GM19372 (cell line): ENCODE measurements around the gene FAM168A.

Experiments
- ATAC-seq: cut with Tn5 transposase; IDR thresholded peaks from one replicate; pipeline ENCODE4 v1.9.1; 2021; ENCODE audit warnings: mild to moderate bottlenecking, low read depth, moderate library complexity; ENCODE audit not compliant: unreplicated experiment

The FAM168A gene

DNA sequence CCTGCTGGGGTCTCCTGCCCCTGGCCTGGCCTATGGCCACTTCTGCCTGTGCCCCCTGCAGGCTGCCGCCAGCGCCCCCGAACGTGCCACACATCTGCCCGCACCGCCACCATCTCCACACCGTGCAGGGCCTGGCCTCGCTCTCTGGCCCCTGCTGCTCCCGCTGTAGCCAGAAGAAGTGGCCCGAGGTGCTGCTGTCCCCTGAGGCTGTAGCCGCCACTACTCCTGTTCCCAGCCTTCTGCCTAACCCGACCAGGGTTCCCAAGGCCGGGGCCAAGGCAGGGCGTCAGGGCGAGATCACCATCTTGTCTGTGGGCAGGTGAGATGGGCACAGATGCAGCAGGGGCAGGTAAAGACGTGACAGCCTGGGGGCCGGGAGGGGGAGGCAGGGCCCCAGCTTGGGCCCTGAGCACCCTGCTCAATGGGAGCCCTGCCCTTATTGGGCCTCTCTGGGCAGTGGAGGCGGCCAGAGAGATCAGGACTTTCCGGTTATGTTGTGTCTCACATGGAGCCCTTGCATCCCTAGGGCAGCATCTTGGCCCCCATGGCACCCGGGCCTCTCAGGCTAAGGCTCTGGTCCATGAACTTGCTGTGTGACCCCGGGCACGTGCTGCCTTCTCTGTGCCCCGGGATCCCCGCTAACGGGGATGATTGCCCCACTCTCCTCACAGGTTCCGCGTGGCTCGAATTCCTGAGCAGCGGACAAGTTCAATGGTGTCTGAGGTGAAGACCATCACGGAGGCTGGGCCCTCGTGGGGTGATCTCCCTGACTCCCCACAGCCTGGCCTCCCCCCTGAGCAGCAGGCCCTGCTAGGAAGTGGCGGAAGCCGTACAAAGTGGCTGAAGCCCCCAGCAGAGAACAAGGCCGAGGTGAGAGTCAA is 203.3 kb downstream of the FAM168A start:
- no peak for ATAC-seq

DNA sequence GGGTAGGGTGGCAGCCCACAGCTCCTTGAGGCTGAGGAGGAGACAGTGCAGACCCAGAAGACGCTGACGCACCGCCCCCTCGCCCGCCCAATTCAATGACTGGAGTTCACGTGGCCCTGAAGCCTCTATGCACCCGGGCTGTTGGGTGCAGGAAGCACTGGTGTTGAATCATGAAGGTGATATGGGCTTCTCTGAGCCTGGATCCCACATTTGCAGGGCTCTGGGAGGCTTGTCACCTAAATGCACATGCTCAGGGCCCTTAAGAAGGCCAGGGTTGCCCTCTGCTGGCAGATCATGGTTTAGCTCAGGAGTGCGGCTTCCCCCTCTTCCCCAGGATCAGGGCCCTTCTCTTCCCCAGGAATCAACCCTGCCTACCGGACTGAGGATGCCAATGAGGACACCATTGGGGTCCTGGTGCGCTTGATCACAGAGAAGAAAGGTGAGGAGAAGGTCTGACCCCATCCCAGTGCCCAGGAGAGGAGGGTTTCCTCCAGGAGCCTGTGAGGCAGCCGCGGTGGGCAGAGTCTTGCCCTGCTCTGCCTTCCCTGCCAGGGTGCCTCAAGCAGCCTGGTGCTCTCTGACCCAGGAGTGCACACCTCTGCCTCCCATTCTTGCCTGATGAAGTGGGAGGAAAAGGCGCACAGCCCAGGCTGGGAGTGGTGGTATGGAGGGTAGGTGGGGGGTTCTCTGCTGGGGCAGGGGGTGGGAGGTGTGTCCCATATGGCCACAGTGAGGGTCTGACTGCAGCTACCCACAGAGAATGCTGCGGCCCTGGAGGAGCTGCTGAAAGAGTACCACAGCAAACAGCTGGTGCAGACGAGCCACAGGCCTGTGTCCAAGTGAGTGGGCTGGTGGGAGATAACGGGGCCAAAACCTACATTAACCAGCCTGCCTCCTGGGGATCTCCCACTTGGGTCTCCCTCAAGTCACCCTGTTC is 204.2 kb downstream of the FAM168A start:
- no peak for ATAC-seq

DNA sequence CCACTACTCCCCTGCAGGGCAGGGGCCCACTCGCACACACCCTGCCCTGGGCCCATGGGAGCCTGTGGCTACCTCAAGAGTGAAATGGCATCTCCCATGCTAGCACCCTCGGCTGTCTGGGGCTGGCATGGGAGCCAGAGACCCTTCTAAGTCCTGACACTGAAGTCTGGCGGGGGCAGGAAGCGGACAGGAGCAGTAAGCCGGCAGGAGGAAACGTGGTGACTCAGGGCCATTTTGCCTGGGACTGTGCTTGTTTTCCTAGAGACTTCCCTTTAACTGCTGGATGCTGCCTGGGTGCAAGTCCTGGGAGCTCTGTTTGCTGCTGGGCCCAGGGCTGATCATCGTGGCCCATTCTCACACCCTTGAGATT is 204.9 kb downstream of the FAM168A start:
- ATAC-seq, result no peak

DNA sequence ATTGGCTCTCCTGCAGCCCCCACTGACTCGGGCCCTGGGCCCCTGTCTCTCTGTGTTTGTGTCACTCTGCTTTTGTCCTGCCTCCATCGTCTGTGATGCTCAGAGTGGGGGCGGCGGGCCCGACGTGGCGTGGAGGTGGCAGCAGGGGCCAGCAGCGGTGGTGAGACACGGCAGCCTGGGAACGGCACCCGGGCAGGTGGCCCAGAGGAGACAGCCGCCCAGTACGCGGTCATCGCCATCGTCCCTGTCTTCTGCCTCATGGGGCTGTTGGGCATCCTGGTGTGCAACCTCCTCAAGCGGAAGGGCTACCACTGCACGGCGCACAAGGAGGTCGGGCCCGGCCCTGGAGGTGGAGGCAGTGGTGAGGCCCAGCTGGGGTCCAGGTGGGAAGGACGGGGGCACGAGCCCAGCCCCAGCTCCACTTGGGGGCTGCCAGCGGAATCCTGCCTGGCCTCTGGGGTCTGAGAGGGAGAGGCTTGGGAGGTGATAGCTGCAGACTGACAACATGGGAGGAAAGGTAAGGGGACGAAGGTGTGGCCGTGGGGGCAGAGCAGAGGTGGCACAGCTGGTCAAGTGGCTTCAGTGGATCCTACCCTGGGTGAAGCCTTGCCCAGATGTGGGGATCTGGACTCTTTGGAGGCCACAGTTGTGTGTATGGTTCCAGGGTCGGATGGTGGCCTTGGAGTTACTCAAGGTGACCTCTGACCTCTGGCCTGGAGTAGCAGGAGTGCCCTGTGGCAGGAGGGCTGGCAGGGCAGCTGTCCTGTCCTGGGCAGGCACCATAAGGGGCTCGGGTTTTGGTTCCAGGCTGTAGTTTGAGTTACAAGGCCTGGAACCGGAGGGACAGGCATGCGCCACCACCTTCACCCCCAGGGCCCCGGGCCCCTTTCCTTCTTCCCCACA is 205.6 kb downstream of the FAM168A start:
- no peak for ATAC-seq

DNA sequence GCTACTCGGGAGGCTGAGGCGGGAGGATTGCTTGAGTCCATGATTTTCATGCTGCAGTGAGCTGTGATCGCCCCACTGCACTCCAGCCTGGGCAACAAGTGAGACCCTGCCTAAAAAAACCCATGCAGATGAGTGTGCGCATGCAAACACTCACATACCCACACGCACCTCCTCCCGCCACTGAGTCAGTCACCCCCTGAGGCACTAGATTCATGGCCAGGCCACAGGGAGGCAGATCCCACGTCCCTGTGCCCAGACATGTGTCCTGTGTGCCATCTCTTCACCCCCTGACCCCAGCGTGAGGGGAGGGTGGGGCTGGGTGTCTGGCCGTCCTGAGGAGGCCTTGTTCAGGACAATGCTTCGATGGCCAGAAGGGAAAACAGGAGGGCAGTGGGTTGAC is 206.2 kb downstream of the FAM168A start:
- no peak for ATAC-seq

DNA sequence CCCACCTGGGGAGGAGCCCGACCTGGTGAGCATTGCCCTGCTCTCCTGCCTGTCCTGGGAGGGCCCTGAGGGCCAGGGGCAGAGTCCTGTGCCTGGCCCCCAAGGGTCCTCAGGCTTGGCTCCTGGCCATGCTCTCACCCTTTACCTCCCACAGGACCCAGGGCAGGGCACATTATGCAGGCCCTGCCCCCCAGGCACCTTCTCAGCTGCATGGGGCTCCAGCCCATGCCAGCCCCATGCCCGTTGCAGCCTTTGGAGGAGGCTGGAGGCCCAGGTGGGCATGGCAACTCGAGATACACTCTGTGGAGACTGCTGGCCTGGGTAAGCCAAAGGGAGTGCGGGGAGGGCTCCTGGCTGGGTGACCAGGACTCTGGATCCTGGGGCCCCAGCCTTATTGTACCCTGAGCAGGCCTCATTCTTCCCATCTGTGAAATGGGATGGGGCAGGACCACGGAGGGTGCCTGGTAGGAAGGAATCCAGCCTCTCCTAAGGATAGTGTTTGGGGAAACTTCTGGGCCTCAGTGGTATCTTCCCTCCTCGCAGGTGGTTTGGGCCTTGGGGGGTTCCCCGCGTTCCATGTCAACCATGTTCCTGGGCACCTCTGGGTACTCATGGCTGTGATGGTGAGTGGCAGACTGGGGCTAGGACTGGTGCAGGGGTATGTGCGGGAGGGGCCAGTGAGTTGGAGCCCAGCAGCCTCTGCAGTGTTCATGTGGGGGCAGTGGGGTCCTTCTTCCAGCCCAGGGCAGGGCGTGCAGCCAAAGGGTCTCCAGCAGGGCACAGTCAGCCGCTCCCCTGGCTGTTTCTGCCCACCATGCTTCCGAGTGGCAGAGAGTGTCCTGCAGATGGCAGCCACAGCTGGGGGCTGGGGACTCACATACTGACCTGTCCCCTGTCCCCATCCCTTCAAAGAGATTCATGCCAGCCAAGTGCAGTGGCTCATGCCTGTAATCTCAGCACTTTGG is 207.0 kb downstream of the FAM168A start:
- no peak for ATAC-seq

DNA sequence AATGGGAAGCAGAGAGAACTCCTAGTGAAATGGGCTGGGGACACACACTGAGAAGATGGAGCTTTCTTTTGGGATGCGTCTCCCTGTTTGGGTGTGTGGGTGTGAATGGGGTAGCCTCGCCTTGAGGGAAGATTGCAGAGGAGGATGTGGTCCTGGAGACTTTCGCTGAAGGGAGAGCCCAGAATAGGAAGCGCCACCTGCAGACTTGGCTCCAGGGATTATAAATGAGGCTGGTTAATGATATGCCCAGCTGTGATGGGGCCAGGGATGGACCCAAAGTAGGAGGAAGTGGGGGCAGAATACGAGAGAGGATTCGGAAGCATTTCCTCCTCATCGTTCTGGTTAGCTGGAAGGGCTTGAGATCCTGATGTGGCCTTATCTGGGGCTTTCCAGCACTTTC is 208.0 kb downstream of the FAM168A start:
- ATAC-seq, result no peak

DNA sequence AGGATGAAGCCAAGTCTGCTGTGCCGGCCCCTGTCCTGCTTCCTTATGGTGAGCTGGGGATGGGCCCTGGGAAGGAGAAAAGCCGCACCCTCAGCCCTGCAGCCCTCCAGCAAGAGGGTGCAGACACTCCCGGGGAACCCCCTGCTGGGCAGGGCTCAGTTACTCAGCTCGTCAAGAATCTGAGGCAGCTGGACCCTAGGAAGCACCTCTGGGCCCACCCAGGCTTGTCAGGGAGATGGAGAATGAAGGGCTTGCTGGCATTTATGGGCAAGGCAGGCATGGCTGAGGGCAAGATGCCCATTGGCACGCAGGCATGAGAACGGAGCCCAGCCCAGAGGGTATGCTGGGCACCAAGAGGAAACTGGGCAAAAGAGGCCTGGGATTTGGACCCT is 208.8 kb downstream of the FAM168A start:
- ATAC-seq, result no peak

DNA sequence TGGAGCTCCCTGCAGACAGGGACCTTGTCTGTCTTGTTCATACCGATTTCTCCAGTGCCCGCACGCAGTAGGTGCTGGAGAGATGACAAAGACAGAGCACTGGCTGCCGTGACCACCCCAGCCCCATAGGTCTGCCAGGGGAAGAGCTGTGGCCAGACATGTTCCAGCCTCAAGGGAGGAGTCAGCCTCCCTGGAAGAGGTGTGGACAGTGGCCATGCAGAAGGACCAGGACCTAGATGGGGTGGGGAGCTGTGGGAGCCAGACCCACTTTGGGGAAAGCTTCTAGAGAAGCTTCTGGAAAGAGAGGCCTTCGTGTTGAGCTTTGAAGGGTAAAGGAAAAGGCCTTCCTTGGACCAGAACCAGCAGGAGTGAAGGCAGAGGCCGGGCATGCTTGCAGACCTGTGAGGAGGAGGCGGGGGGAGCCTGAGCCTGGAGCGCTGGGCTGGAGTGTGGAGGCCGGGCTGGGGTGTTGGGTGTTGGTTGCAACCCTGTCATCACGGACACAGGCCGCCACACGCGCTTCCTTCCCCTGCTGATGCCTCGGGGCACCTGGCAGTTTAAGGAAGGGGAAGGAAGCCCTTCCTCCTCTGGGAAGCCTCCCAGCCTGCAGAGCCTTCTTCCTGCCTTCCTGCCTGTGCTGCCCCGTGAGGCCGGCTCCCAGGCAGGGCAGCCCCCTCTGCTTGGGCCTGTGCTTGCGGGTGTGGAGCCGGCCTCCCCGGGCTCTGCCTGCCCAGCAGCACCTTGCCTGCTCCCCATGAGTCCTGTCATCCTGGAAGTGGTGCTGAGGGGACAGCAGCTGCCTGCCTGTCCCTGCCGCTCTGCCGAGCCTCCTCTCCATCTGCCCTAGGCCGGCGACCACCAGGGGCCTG is 209.4 kb downstream of the FAM168A start:
- ATAC-seq, result no peak

DNA sequence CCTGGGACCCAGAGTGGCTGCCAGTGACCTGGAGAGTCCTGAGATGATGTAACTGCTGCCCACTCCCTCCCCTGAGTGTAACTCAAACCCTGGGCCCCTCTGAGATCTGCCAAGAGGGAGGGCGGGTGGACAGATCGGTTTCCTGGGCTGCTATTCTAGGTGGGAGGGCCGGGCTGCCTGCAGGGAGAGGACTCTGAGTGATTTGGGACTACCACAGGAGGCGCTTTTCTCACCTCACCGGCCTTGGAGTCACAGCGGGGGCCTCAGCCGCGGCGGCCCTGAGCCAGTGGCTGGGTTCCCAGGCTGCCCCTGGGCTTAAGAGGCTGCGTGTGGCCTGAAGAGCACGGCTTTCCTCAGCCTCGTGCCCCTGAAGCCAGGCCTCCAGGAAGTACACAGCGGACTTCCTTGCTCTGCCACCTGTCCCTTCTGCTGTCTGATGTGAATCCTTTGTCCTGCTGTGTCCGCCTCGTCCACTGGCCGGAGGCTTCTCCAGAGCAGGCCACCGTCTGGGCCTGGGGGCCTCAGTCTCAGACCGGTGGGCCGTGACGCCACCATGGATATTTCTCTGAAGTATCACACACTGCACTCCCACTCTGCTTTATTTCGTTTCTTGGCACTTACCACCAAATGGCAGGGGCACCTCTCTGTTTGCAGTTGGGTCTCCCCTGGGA is 210.2 kb downstream of the FAM168A start:
- no peak for ATAC-seq

DNA sequence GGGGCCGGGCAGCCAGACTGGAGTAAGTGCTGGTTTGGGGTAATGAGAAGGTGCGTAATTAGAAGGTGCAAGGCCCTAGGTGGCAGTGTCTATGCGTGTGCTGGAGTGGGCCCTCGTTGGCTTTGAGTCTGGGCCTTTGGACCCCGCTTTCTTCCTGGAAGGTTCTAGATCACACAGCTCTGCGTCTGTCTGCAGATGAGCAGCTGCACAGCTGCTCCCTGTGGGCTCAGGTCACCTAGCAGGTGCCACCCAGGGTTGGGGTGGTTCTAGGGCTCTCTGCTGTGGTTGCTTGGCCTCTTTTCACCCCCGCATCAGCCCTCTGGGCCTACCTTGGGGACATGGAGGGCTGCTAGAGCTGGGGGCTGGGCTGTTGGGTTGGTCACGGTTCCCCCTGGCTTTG is 211.4 kb downstream of the FAM168A start:
- no peak for ATAC-seq

DNA sequence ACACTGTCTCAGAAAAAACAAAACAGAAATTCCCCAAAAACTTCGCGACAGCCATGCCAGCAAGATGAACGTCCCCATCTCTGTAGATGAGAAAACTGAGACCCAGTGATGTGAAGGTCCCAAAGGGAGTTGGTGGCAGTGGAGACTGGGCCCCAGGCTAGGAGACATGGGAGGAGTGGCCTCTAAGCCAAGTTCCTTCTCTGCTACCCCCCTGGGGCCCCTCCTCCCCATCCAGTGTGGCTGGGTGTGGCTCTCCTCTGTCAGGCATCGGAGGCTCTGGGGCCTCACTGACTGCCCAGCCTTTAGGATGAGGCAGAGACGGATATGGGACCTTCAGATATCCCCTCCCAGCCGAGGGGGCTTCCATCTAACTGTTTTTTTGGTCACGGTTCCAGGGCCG is 211.9 kb downstream of the FAM168A start:
- no peak for ATAC-seq

DNA sequence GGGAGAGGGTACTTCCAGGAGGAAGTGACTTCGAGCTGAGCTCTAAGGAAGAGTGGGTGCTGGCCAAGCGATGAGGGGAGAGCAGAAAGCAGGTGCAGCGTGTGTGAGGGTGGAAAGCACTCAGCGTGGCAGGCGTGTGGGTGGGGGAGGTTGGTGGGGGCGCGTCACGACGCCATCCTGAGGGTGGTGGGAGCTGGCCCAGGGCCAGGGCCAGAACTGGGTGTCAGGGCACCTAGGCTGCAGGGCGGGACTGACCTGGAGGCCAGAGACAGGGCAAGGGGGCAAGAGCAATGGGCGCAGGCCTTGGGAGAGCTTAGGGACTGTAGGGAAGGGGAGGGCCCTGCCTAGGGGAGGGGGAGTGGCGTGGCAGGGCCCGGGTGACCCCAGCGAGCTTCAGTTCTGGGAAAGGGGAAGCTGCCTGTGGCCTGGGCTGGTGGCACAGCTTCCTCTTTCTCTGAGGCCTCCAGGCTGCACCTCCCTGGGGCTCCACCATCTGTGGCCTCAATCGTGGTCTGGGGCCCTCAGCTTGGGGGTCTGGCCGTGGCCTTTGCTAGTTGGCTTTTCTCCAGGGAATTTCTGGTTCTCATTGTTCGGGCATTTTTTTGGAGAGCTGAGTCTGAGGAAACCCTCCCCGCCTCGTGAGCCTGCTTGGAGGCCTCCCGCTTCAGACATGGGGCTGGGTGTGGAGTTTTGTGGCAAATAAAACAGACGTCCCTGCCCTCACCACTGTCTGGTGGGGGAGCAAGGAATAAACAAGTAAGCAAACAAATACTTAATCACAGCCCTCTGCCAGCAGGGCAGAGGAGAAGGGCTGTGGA is 212.8 kb downstream of the FAM168A start:
- ATAC-seq, result no peak

DNA sequence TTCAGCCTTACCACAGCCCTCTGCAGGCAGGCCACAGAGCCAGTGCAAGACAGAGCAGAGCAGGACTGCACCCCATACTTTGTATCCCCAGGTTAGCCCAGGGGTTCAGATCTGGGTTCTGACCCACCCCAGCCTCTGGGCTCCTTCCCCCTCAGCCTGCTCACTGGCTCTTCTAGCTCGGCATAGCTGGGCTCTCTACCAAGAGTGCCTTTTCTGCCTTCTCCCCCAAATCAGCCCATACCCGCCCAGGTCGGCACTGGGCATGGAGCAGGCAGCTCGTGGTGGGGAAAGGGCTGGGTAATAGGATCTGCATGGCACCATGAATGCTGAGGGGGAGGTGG is 213.4 kb downstream of the FAM168A start:
- no peak for ATAC-seq

DNA sequence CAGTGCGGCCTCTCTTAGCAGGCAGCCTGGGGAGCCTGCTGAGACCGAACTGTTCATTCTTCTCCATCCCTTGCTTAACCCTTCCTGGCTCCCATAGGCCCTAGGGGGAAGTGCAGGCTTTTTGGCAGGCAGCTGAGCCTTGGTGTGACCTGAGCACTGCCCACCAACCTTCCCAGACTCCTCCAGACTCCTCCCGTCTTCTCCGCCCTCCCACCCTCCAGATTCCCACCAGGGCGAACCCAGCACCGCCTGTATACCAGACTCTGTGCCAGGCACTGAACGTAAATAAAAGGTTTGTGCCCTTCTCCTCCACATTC is 213.8 kb downstream of the FAM168A start:
- ATAC-seq, result no peak

DNA sequence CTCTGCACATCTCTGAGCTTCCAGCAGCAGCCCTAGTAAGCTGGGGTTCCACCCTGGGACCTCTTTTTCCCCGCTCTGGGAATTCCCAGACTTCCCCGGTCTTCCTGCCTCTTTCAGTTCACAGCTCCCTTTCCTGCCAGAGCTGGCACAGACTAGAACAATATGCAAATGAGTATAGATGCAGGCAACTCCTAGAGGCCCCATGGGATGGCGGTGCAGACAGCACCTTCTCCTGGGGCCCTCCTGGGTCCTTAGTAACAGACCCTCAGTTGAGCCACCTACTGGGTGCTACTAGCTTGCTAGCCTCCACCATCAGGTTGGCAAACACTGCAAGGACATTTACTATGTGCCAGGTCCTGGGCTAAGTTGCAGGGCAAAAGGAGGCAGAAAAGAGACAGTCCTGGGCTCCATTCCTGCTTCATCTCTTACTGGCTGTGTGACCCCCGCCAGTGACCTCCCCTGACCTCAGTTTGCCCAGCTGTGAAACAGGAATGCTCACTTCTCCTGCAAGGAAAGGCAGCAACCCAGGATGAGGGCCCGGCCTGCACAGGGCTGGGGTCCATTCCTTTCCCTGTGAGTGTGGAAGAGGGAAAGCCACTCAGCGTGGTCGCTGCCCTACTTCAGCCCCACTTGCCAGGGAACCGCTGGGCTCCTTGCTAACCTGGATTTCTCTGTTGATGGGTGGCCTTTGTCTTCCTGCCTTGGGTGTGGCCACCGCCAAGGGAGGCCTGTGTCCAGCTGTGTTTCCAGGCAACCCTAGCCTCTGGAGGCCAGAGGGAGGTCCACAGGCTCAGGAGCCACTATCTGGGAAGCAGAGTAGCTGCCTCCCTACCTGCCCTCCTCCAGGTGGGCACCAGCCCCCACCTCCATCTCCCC is 214.4 kb downstream of the FAM168A start:
- no peak for ATAC-seq
